ENCODE data around the gene PINLYP. TPM values are rescaled to one million over a fixed set of nuclear protein-coding genes. Genes with fewer than 3 reads are reported as not detected.
A peak's percentile ranks its signal among the peaks of the same experiment; 100 is the strongest.

PINLYP gene
- total and polyA plus RNA-seq, 2 of the 13 experiments (the other 11 are each of a cell fraction or from before 2014, with no cell fraction given), result 0.21 to 0.24 TPM

GRCh38 chr19:43594710-43595604 is 19.4 kb downstream of the PINLYP start (continued):
- no peak for TF ChIP-seq ZSCAN22 (CRISPR knock-in tag; IDR thresholded peaks at IDR 0.05)
- peak; percentile 33; the same call in 1 of the 2 replicates for TF ChIP-seq ZNF788 (CRISPR knock-in tag; IDR thresholded peaks at IDR 0.05; ENCODE audit: borderline replicate concordance)
- TF ChIP-seq ATF1 (CRISPR knock-in tag; IDR thresholded peaks at IDR 0.05), result no peak
- TF ChIP-seq ZSCAN31 (CRISPR knock-in tag; IDR thresholded peaks at IDR 0.05; ENCODE audit: low read depth), result 0 out of 2 replicates have a peak, but pooled peaks have one; percentile 11
- no peak for TF ChIP-seq KLF11 (CRISPR knock-in tag; IDR thresholded peaks at IDR 0.05)
- TF ChIP-seq NR2F1 (CRISPR knock-in tag; IDR thresholded peaks at IDR 0.05), result no peak
- TF ChIP-seq YY1 (IDR thresholded peaks at IDR 0.05; ENCODE audit: insufficient read depth, insufficient replicate concordance, low read depth, low read length), result peak; percentile 13
- TF ChIP-seq POLR2A (IDR thresholded peaks at IDR 0.05; ENCODE audit: insufficient read depth in 1 of 2, low read depth in 2 of 2, low read length in 2 of 2), result 0 out of 4 replicates have a peak, but pooled peaks of 1 of the 2 experiments have one; percentile 26
- TF ChIP-seq ZNF34 (CRISPR knock-in tag; IDR thresholded peaks at IDR 0.05; ENCODE audit: borderline replicate concordance), result no peak
- no peak for TF ChIP-seq ZNF556 (CRISPR knock-in tag; IDR thresholded peaks at IDR 0.05; ENCODE audit: borderline replicate concordance)
- TF ChIP-seq GMEB1 (CRISPR knock-in tag; IDR thresholded peaks at IDR 0.05; ENCODE audit: borderline replicate concordance), result peak; percentile 27; the same call in 1 of the 2 replicates
- no peak for TF ChIP-seq ZNF414 (CRISPR knock-in tag; IDR thresholded peaks at IDR 0.05)
- no peak for TF ChIP-seq GFI1 (CRISPR knock-in tag; IDR thresholded peaks at IDR 0.05; ENCODE audit: borderline replicate concordance)
- TF ChIP-seq KMT2A (CRISPR knock-in tag; IDR thresholded peaks at IDR 0.05), result 0 out of 2 replicates have a peak, but pooled peaks have one; percentile 35
- no peak for TF ChIP-seq TARDBP (CRISPR knock-in tag; IDR thresholded peaks at IDR 0.05)
- TF ChIP-seq ZBTB37 (CRISPR knock-in tag; IDR thresholded peaks at IDR 0.05), result no peak
- TF ChIP-seq ZNF816 (CRISPR knock-in tag; IDR thresholded peaks at IDR 0.05; ENCODE audit: borderline replicate concordance), result peak; percentile 88; the same call in 1 of the 2 replicates
- TF ChIP-seq IKZF1 (IDR thresholded peaks at IDR 0.05), result no peak
- TF ChIP-seq MXD3 (CRISPR knock-in tag; IDR thresholded peaks at IDR 0.05), result no peak; the same call in 1 of the 2 replicates
- 0 out of 2 replicates have a peak, but pooled peaks have one; percentile 53 for TF ChIP-seq JUND (CRISPR knock-in tag; IDR thresholded peaks at IDR 0.05)
- TF ChIP-seq ZNF776 (CRISPR knock-in tag; IDR thresholded peaks at IDR 0.05), result peak; percentile 52; the same call in 1 of the 2 replicates
- no peak for TF ChIP-seq HOXD1 (CRISPR knock-in tag; IDR thresholded peaks at IDR 0.05)
- no peak for TF ChIP-seq ZNF790 (CRISPR knock-in tag; IDR thresholded peaks at IDR 0.05; ENCODE audit: borderline replicate concordance)
- TF ChIP-seq ZNF7 (CRISPR knock-in tag; IDR thresholded peaks at IDR 0.05), result no peak
- peak; percentile 64; the same call in 1 of the 2 replicates for TF ChIP-seq ATF7-NPFF (CRISPR knock-in tag; IDR thresholded peaks at IDR 0.05; ENCODE audit: low read depth)
- no peak for TF ChIP-seq ZBTB7B (CRISPR knock-in tag; IDR thresholded peaks at IDR 0.05)
- TF ChIP-seq ZNF543 (CRISPR knock-in tag; IDR thresholded peaks at IDR 0.05), result peak; percentile 65; the same call in 1 of the 2 replicates

All from HepG2 (cell line).